Measurements from ENCODE around the gene STXBP5L. TPM values are rescaled to one million over a fixed set of nuclear protein-coding genes. Genes with fewer than 3 reads are reported as not detected.
"Not testable (repeated sequence)": the region's sequence is repeated elsewhere in the genome, so short reads cannot be mapped to it uniquely, and the experiment has no call there.

STXBP5L gene
- total RNA-seq, 1 donor = not detected

DNA sequence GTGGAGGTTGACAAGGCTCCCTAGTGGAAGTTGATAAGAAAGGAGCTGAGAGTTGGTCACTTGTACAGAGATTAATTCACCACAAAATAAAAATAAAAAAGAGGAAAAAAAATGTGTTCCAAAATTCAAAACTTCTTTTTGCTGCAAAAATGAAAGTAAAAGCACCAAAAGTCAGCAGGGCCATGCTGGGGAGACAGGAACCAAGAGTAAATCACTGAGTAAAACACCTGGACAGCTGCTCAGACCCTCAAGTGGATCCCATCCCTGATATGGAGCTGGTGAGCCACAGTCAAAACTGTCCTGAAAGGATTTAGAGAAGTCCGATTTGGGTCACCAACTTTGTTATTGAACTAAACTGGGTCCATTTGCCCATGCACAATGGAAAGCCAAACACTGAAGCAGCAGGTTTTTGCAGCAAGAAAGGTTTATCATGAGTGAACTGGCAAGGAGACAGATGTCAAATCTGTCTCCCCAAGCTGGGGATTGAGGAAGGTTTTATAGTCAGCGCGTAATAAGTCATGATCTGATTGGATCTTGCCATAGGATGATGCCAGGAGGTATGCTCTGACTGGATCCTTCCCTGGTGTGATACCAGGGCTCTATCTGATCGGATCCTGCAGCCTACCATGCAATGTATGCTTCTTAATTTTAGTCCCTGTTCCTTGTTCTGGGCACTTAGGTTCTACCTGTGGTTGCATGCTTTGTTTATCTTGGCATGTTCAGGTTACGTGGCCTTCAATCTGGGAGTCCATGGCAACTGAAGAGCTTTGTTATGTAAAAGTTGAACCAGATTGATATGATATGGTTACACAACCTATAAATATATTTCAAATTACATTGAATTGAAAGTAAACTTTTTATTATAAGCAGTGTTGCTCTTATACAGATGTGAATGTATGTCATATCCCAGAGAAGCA lies 324.6 kb downstream of the STXBP5L start:
- no peaks in the 10 kb centered on the region for H3K27me3 ChIP-seq (ENCODE audit: insufficient read depth, low read length)
- H3K9me3 ChIP-seq (ENCODE audit: low read depth, low read length) = no peaks in the 10 kb centered on the region
- H3K4me1 ChIP-seq (ENCODE audit: insufficient read depth, low read length) = no peaks in the 10 kb centered on the region
- H3K4me3 ChIP-seq (ENCODE audit: low read length) = no peak overlapping the region

DNA sequence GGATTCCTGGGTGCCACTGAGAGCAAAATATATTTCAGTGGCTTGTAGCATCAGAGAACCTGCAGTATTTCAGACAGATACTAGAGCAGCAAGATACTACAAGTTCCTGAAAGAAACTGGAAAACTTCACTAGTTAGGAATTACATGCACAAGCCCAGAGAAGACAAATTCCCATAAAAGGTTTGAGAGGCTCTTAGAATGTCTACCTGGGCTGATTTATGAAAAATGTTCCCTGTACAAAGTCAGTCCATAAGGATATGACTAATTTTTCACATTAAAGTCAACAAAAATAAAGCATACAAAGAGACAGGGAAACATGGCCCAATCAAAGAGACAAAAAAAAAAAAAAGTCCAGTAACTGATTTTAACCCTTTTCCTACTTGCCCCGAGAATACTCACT lies 335.2 kb downstream of the STXBP5L start:
- Histone ChIP-seq H3K4me1 (ENCODE audit: insufficient read depth, low read length) (no peaks in the 10 kb centered on the region), H3K9me3 (ENCODE audit: low read depth, low read length) (no peaks in the 10 kb centered on the region), H3K27me3 (ENCODE audit: insufficient read depth, low read length) (no peaks in the 10 kb centered on the region), H3K4me3 (ENCODE audit: low read length) (no peak overlapping the region)

DNA sequence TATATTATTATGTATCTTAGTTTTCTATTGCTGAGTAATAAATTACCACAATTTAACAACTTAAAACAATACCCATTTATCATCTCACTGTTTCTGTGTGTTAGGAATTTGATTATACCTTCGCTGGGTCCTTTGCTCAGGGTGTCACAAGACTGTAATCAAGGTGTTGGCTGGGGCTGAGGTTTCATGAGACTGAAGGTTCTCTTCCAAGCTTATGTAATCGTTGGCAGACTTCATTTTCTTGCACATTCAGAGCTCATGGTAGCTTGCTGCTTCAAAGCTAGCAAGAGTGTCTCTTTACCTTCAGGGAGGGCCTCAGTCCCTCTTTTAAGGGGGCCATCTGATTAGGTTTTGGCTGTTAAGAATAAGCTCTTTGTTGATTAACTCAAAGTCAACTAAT lies 344.7 kb downstream of the STXBP5L start:
- no peaks in the 10 kb centered on the region for H3K9me3 ChIP-seq (ENCODE audit: low read depth, low read length)
- no peaks in the 10 kb centered on the region for H3K4me1 ChIP-seq (ENCODE audit: insufficient read depth, low read length)
- H3K4me3 ChIP-seq (ENCODE audit: low read length) = no peak overlapping the region
- no peaks in the 10 kb centered on the region for H3K27me3 ChIP-seq (ENCODE audit: insufficient read depth, low read length)

DNA sequence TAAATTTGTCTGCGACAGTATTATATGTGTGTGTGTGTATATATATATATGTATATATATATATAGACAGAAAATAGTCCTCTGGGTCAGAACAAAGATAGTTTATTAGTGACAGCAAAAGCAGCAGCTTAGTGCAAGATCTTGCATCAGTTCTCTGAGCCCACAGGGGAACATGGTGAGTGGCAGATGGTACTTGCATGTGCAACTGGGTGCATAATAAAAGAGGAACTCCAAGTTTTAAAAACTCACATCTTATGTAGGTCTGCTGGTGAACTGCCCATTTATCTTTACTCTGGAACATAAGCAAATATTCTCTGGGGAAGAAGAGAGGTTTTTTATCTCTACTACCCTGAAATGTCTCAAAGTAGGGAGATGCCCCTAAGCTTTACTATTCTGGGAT lies 361.4 kb downstream of the STXBP5L start:
- no peaks in the 10 kb centered on the region for H3K4me1 ChIP-seq (ENCODE audit: insufficient read depth, low read length)
- peaks cover 15% of the 10 kb centered on the region for H3K9me3 ChIP-seq (ENCODE audit: low read depth, low read length)
- no peaks in the 10 kb centered on the region for H3K27me3 ChIP-seq (ENCODE audit: insufficient read depth, low read length)
- H3K4me3 ChIP-seq (ENCODE audit: low read length) = no peak overlapping the region

DNA sequence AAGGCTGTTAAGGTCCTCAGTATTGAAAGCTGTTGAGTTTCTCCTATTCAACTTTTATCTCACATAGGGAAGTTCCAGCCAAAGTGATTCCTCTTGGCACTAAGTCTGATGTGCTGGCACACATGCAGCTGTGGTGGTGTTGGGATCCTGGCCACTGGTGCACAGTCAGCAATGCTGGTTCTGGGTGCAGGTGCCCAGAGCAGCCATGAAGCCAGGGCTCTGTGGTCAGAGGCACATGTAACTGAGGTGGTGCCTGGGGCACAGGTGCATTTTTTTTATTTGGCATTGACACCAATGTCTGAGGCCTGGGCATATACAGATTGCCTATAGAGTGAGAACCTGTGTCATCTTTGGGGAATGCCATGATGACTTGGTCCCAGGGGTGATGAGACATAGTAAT lies 366.4 kb downstream of the STXBP5L start:
- peaks cover 31% of the 10 kb centered on the region for H3K9me3 ChIP-seq (ENCODE audit: low read depth, low read length)
- H3K4me1 ChIP-seq (ENCODE audit: insufficient read depth, low read length) = no peaks in the 10 kb centered on the region
- no peaks in the 10 kb centered on the region for H3K27me3 ChIP-seq (ENCODE audit: insufficient read depth, low read length)
- no peak overlapping the region for H3K4me3 ChIP-seq (ENCODE audit: low read length)

DNA sequence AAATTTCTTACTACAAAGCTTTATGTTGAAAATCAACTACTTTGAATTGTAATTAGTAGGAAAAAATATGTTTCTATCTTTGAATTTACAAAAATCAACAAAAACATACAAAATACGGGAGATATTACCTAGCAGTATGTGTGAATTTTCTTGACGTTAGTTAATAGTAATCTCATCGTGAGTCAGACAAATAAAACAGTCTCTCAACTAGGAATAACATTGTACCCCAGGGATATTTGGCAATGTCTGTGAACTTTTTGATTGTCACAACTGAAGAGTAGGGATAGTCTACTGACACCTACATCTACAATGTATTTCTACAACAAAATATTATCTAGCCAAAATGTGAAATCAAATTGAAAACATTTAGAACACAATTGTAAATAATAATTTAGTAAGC lies 387.4 kb downstream of the STXBP5L start:
- H3K4me1 ChIP-seq (ENCODE audit: insufficient read depth, low read length) = no peaks in the 10 kb centered on the region
- no peaks in the 10 kb centered on the region for H3K27me3 ChIP-seq (ENCODE audit: insufficient read depth, low read length)
- no peak overlapping the region for H3K4me3 ChIP-seq (ENCODE audit: low read length)
- peaks cover 4% of the 10 kb centered on the region for H3K9me3 ChIP-seq (ENCODE audit: low read depth, low read length)

DNA sequence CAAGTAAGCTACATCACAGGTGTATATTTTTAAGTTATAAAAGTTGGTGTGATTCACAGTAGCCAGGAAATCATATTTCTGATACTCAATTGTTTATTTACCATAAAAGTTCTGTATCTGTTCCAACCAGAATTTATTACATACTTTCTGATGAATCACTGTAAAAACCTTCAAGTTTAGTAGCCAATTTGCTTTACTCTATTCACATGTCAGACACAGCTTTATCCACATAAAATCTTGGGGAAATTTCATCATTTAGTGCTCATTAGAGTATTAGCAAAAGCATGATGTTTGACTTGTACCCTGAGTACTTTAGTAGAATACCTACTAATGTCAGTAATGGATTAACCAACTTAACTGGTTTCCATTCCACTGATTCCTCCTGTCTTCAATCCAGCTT lies 388.0 kb downstream of the STXBP5L start:
- H3K27me3 ChIP-seq (ENCODE audit: insufficient read depth, low read length) = no peaks in the 10 kb centered on the region
- no peaks in the 10 kb centered on the region for H3K4me1 ChIP-seq (ENCODE audit: insufficient read depth, low read length)
- H3K9me3 ChIP-seq (ENCODE audit: low read depth, low read length) = peaks cover under 1% of the 10 kb centered on the region
- H3K4me3 ChIP-seq (ENCODE audit: low read length) = no peak overlapping the region

DNA sequence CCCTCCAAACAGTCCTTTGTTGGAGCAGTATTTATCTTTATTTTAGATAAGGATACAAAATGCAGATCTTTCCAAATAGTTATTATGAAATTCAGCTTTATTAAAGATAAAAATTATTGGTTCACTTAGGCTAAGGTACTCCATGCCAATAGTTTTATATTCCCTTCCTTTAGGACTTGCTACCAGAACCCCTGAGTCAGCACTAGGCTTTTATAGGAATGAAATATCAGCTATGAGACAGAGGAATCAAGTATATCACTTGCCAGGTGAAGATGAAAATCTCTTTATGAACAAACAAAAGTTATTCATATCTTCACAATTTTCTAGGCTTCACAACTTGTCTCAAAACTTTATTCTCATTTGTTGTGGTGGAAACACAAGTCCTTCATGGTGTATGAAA lies 416.3 kb downstream of the STXBP5L start:
- no peaks in the 10 kb centered on the region for H3K27me3 ChIP-seq (ENCODE audit: insufficient read depth, low read length)
- H3K4me3 ChIP-seq (ENCODE audit: low read length) = no peak overlapping the region
- H3K4me1 ChIP-seq (ENCODE audit: insufficient read depth, low read length) = no peaks in the 10 kb centered on the region
- no peaks in the 10 kb centered on the region for H3K9me3 ChIP-seq (ENCODE audit: low read depth, low read length)

DNA sequence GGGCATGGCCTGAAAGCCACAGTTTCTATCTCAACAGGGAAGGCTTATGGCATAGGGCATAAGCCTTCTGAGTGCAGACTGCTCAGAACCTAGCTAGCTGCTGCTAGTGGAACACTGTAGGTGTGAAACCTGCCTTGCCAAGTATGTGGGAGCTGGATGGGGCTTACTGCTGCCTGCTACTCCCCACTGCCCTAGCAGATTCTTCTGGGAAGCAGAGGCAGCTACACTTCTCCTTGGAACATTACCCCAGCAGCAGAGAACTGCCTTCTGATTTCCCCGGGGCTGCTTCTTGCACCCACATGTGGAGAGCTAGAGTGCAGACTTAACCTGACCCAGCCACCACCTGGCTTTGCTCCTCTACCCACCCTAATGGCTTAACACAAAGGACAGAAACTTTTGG lies 422.1 kb downstream of the STXBP5L start:
- Histone ChIP-seq H3K9me3 (ENCODE audit: low read depth, low read length) (no peaks in the 10 kb centered on the region), H3K27me3 (ENCODE audit: insufficient read depth, low read length) (no peaks in the 10 kb centered on the region), H3K4me3 (ENCODE audit: low read length) (no peak overlapping the region), H3K4me1 (ENCODE audit: insufficient read depth, low read length) (no peaks in the 10 kb centered on the region)

DNA sequence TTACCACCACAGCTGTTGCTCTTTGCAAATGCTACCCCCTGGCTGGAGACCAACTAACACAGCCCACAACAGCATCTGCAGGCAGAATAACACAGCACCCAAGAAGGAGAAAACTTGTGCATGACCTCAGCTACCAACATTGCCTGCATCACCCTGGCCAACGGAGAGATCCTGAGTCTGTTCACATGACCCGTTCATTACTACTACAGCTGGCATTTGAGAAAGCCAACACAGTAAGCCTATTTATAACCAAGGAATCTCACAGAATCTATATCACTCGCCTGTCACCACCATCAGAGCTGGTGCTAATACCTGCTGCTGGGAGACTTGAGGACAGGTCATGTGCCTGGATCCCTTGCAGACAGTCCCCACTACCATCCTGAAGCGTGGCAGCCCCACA lies 422.6 kb downstream of the STXBP5L start:
- H3K4me3 ChIP-seq (ENCODE audit: low read length) = no peak overlapping the region
- no peaks in the 10 kb centered on the region for H3K9me3 ChIP-seq (ENCODE audit: low read depth, low read length)
- no peaks in the 10 kb centered on the region for H3K4me1 ChIP-seq (ENCODE audit: insufficient read depth, low read length)
- no peaks in the 10 kb centered on the region for H3K27me3 ChIP-seq (ENCODE audit: insufficient read depth, low read length)

DNA sequence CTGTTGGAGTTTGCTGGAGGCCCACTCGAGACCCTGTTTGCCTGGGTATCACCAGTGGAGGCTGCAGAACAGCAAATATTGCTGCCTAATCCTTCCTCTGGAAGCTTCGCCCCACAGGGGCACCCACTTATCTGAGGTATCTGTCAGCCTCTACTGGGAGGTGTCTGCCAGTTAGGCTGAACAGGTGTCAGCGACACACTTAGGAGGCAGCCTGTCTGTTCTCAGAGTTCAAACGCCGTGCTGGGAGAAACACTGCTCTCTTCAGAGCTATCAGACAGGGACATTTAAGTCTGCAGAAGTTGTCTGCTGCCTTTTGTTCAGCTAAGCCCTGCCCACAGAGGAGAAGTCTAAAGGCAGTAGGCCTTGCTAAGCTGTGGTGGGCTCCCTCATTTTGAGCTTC lies 448.0 kb downstream of the STXBP5L start:
- not testable (repeated sequence) for H3K27me3 ChIP-seq (ENCODE audit: insufficient read depth, low read length); H3K9me3 ChIP-seq (ENCODE audit: low read depth, low read length); H3K4me3 ChIP-seq (ENCODE audit: low read length); H3K4me1 ChIP-seq (ENCODE audit: insufficient read depth, low read length)

DNA sequence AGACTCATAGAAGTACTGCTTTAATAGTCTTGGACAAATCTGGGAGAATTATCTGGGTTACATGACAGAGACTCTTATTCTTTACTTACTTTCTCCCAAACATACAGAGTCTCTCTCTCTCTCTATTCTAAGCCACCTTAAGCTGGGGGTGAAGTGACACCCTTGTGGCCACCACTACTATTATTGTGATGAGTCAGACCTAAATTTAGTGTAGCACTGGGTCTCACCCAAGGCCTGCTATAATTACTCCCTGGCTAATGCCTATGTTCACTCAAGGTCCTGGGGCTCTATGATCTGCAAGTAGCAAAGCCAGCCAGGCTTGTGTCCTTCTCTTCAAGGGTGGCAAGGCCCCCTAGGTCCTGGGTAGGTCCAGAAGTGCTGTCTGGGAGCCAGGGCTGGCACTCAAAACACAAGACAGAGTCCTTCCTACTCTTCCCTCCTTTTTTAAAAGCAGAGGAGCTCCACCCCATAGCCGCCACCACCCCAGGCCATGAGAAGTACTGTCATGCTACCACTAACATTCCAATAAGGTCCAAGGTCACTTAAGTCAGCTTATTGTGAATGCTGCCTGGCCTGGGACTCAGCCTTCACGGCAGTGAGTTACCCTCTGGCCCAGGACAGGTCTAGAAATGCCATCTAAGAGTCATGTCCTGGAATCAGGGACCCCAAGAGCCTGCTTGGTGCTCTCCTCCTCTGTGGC lies 454.2 kb downstream of the STXBP5L start:
- Histone ChIP-seq H3K4me3 (ENCODE audit: low read length) (no peak overlapping the region), H3K27me3 (ENCODE audit: insufficient read depth, low read length) (no peaks in the 10 kb centered on the region), H3K4me1 (ENCODE audit: insufficient read depth, low read length) (no peaks in the 10 kb centered on the region), H3K9me3 (ENCODE audit: low read depth, low read length) (peaks cover 4% of the 10 kb centered on the region)

DNA sequence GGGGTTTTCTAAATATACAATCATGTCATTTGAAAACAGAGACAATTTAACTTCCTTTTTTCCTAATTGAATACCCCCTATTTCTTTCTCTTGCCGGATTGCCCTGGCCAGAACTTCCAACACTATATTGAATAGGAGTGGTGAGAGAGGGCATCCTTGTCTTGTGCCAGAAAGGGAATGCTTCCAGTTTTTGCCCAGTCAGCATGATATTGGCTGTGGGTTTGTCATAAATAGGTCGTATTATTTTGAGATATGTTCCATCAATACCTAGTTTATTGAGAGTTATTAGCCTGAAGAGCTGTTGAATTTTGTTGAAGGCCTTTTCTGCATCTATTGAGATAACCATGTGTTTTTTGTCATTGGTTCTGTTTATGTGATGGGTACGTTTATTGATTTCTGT lies 480.3 kb downstream of the STXBP5L start:
- H3K9me3 ChIP-seq (ENCODE audit: low read depth, low read length); H3K4me1 ChIP-seq (ENCODE audit: insufficient read depth, low read length); H3K27me3 ChIP-seq (ENCODE audit: insufficient read depth, low read length); H3K4me3 ChIP-seq (ENCODE audit: low read length): not testable (repeated sequence)

DNA sequence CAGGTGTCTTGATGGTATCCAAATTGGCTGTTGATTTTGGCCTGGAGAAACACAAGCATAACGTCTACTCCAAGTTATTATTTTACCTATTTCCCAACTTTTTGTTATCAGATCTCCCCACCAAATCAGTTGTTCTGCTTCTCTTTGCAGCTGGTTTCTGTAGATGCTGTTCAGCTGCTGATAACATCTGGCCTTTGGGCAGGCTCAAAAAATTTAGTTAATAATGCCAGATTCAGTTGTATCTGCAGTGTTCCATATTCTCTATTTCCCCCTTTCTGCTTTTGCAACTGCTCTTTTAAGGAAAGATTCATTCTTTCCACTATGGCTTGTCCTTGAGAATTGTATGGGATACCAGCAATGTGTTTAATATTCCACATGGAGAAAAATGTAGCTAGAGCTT lies 488.0 kb downstream of the STXBP5L start:
- H3K9me3 ChIP-seq (ENCODE audit: low read depth, low read length); H3K4me3 ChIP-seq (ENCODE audit: low read length); H3K4me1 ChIP-seq (ENCODE audit: insufficient read depth, low read length); H3K27me3 ChIP-seq (ENCODE audit: insufficient read depth, low read length): not testable (repeated sequence)

DNA sequence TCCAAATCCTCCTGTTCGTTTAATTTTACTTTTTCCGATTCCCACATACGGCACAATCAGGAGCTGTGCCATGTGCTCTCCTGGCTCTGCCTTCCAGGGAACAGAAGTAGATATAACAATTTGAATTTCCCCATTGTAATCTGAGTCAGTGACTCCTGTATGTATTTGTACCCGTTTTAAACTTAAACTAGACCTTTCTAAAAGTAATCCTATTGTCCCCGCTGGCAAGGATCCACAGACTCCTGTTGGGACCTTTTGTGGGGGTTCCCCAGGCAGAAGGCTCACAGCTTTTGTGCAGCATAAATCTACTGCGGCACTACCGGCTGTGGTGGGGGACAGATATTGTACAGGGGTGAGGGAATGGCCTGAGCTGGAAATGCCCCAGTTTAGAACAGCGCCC lies 490.0 kb downstream of the STXBP5L start:
- not testable (repeated sequence) for H3K27me3 ChIP-seq (ENCODE audit: insufficient read depth, low read length); H3K4me3 ChIP-seq (ENCODE audit: low read length); H3K9me3 ChIP-seq (ENCODE audit: low read depth, low read length); H3K4me1 ChIP-seq (ENCODE audit: insufficient read depth, low read length)

DNA sequence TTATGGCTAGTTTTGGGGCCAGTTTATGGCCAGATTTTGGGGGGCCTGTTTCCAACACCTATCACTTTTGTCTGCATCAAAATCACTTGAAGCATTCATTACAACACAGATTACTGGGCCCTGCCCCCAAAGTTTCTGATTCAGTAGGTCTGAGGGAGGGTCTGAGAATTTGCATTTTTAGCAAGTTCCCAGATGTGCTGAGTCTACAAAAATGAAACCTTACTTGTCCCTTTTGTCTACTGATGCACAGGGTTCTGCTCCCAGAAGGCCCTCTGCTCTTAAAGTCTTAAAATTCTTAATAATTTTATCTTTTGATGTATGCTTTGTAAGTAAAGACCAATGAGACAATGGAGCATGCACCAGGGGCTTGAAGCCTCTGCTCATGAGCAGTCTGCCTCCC lies 491.8 kb downstream of the STXBP5L start:
- no peaks in the 10 kb centered on the region for H3K9me3 ChIP-seq (ENCODE audit: low read depth, low read length)
- H3K4me3 ChIP-seq (ENCODE audit: low read length) = no peak overlapping the region
- no peaks in the 10 kb centered on the region for H3K4me1 ChIP-seq (ENCODE audit: insufficient read depth, low read length)
- H3K27me3 ChIP-seq (ENCODE audit: insufficient read depth, low read length) = no peaks in the 10 kb centered on the region
